Thymus (tissue), 14 donors: ENCODE results near the gene KIAA1191. TPM values are rescaled to one million over a fixed set of nuclear protein-coding genes. Genes with fewer than 3 reads are reported as not detected.
A peak's percentile ranks its signal among the peaks of the same experiment; 100 is the strongest.
"Not testable (repeated sequence)": the region's sequence is repeated elsewhere in the genome, so short reads cannot be mapped to it uniquely, and the experiment has no call there.

Source experiments
- DNase-seq, 9 donors: peaks; one replicate each; pipeline ENCODE4 v3.0.0-alpha.2; 2013; ENCODE audit warnings: low spot score in 9 of 9, low read depth in 6 of 9, missing footprints in 1 of 9
- H3K27ac ChIP-seq, 2 donors: one replicate each; pipeline ENCODE4 v1.5.1; 2013; ENCODE audit warnings: control low read depth in 1 of 2, low read depth in 1 of 2, low read length in 1 of 2, mild to moderate bottlenecking in 1 of 2, moderate library complexity in 1 of 2
- H3K27me3 ChIP-seq, 2 donors: one replicate each; pipeline ENCODE4 v1.5.1; 2013; ENCODE audit warnings: low read length in 1 of 2; ENCODE audit not compliant: control insufficient read depth in 2 of 2, insufficient read depth in 1 of 2
- H3K36me3 ChIP-seq, 2 donors: one replicate each; pipeline ENCODE4 v1.5.1; 2013; ENCODE audit warnings: low read length in 1 of 2, mild to moderate bottlenecking in 1 of 2, moderate library complexity in 1 of 2; ENCODE audit not compliant: control insufficient read depth in 2 of 2, insufficient read depth in 2 of 2
- H3K4me1 ChIP-seq, 2 donors: one replicate each; pipeline ENCODE4 v1.5.1; 2013; ENCODE audit warnings: low read length in 2 of 2; ENCODE audit not compliant: control insufficient read depth in 2 of 2, insufficient read depth in 2 of 2
- H3K4me3 ChIP-seq, 2 donors: one replicate each; pipeline ENCODE4 v1.5.1; 2013; ENCODE audit warnings: low read length in 2 of 2, control low read depth in 1 of 2, mild to moderate bottlenecking in 1 of 2
- H3K9me3 ChIP-seq, 2 donors: one replicate each; pipeline ENCODE4 v1.5.1; 2013; ENCODE audit warnings: low read length in 1 of 2, mild to moderate bottlenecking in 1 of 2; ENCODE audit not compliant: control insufficient read depth in 2 of 2, insufficient read depth in 1 of 2
- WGBS: extraction: QIAGEN DNeasy Blood & Tissue Kit; methylation state at CpG from one replicate; pipeline ENCODE4 v1.1.7; 2013; 5-methylcytosine and 5-hydroxymethylcytosine counted together
- long read RNA-seq, 10 donors: transcript quantifications; one replicate each; lab custom pipeline, GENCODE V29; 2026
- polyA plus RNA-seq: library from polyadenylated mRNA; stranded (reverse); fragments of 200-250 nt; gene quantifications from one replicate; pipeline ENCODE4 v1.2.3, GENCODE V29; 2013
- total RNA-seq: library from RNA; stranded (reverse); fragments of 120-200 nt; gene quantifications from one replicate; pipeline ENCODE4 v1.2.4, GENCODE V29; 2013
- donor health status: healthy.

The KIAA1191 gene
- 36.4 TPM for total RNA-seq
- 56.0 TPM for polyA plus RNA-seq
- long read RNA-seq, donor 1, partial matches to known transcripts: 0 of 1 reads
- long read RNA-seq, donor 1, other reads (novel, unspliced or antisense): 0 of 1 reads
- long read RNA-seq, donor 2: 0 reads
- long read RNA-seq, donor 3, transcript KIAA1191-201 (9 exons, 2,991 nt): major isoform, 9 of 40 reads
- long read RNA-seq, donor 3, partial matches to known transcripts: 25 of 40 reads
- long read RNA-seq, donor 3, other reads (novel, unspliced or antisense): 0 of 40 reads
- long read RNA-seq, donor 4, partial matches to known transcripts: 6 of 12 reads
- long read RNA-seq, donor 4, other reads (novel, unspliced or antisense): 0 of 12 reads
- long read RNA-seq, donor 5, transcript KIAA1191-202 (8 exons, 2,700 nt): minor isoform, 8 of 49 reads
- long read RNA-seq, donor 5, transcript KIAA1191-201 (9 exons, 2,991 nt): major isoform, 20 of 49 reads
- long read RNA-seq, donor 5, partial matches to known transcripts: 16 of 49 reads
- long read RNA-seq, donor 5, other reads (novel, unspliced or antisense): 0 of 49 reads
- long read RNA-seq, donor 6, transcript KIAA1191-201 (9 exons, 2,991 nt): major isoform, 10 of 13 reads
- long read RNA-seq, donor 6, partial matches to known transcripts: 0 of 13 reads
- long read RNA-seq, donor 6, other reads (novel, unspliced or antisense): 0 of 13 reads
- long read RNA-seq, donor 7, transcript KIAA1191-201 (9 exons, 2,991 nt): major isoform, 13 of 37 reads
- long read RNA-seq, donor 7, partial matches to known transcripts: 20 of 37 reads
- long read RNA-seq, donor 7, other reads (novel, unspliced or antisense): 0 of 37 reads
- long read RNA-seq, donor 8, partial matches to known transcripts: 5 of 7 reads
- long read RNA-seq, donor 8, other reads (novel, unspliced or antisense): 0 of 7 reads
- long read RNA-seq, donor 9, partial matches to known transcripts: 0 of 7 reads
- long read RNA-seq, donor 9, other reads (novel, unspliced or antisense): 0 of 7 reads
- long read RNA-seq, donor 10, partial matches to known transcripts: 0 of 4 reads
- long read RNA-seq, donor 10, other reads (novel, unspliced or antisense): 0 of 4 reads

DNA sequence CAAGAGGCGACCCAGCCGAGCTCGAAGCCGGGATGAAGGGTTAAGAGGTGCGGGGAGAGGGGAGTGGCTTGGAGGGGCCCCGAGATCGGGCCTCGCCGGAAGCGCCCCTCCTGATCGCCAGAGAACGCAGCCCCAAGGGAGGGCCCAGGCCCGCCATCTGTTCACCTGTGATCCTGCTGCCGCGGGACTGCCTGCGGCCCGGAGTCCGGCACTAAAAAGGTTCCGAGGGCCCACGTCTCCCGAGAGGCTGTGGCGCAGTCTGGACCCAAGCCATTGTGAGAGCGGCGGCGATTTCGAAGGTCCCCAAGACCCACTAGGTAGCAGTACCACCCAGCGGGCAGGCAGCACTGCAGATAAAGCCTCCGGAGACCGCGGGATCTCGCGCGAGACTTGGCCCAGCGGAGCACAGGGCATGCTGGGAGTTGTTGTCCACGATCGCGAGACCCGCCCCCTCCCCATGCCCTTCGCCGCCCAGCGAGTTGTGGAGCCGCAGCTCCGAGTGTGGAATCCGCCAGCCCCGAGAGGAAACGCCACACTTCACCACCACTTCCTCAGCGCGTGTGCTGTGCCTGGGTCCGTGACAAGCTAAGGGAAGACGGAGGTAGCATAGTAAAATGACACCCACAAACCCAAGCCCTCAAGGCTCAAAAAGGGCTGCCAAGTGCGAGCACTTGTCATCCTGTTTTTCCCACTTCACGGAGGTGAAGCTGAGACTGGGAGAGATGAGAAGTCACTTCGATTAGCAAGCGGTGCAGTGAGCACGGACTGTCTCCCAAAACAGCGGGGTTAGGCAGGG, at the start of gene KIAA1191:
TSS of gene KIAA1191 (minus strand) at position 328 of the 796 bp plus-strand sequence. CDS start 2,256 bp downstream, outside the sequence.
- peaks cover 11 to 22% of the 10 kb centered on the region in 2 donors for H3K36me3 ChIP-seq
- peaks cover 7 to 23% of the 10 kb centered on the region in 2 donors for H3K4me1 ChIP-seq
- peak; percentile 79 to 96 (median 92) for DNase-seq
- peak within 1 kb of the TSS; percentile 88 to 98 for H3K4me3 ChIP-seq
- H3K27me3 ChIP-seq: peaks cover 0 to 29% of the 10 kb centered on the region in 2 donors
- WGBS: under 1% methylated on average over 56 of the region's 56 CpGs
- H3K27ac ChIP-seq: peak within 1 kb of the TSS; percentile 81 to 89
- no peaks in the 10 kb centered on the region for H3K9me3 ChIP-seq

DNA sequence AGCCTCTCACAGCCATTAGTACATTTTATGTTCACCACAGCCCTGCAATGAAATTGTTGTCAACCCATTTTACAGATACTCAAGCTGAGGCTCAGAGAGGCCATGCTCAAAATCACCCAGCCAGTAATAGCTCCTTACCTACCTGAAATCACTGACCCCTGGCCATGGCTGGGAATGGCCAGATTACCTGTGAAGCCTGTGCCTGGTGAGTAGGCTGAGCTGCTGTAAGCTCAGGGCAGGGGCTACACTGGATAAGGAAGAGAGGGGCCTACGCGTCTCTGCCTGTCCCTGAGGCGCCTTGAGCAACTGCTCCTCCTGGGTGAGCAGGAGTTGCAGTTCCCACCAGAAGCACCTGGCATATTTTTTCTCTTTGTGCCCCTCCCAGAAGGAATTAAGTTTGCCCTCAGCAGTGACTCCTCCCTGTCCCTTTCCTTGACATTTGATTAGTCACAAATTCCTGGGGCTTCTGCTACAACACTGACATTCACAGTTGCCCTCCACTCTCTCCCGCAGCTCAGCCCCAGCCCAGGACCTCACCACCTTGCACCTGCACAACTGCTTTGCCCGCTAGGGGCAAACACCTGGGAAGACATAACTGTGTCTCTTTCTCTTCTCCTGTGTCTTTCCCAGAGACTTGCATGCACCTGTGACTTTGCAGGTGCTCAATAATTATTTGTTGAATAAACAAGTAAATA, 49.1 kb upstream of the KIAA1191 start:
- Histone ChIP-seq H3K4me3 (no peak overlapping the region), H3K27ac (no peak overlapping the region), H3K36me3 (peaks cover 22 to 30% of the 10 kb centered on the region in 2 donors), H3K27me3 (no peaks in the 10 kb centered on the region), H3K4me1 (peaks cover 6 to 17% of the 10 kb centered on the region in 2 donors), H3K9me3 (no peaks in the 10 kb centered on the region)
- 88% methylated on average over 5 of the region's 5 CpGs for WGBS
- no peak for DNase-seq

GRCh38 chr5:176409765-176410164, 48.2 kb upstream of the KIAA1191 start:
- no peak overlapping the region for H3K27ac ChIP-seq
- no peaks in the 10 kb centered on the region for H3K27me3 ChIP-seq
- WGBS: over 99% methylated on average over 4 of the region's 4 CpGs
- no peak for DNase-seq
- peaks cover 26 to 31% of the 10 kb centered on the region in 2 donors for H3K36me3 ChIP-seq
- peaks cover 0 to 10% of the 10 kb centered on the region in 2 donors for H3K4me1 ChIP-seq
- H3K4me3 ChIP-seq: no peak overlapping the region
- H3K9me3 ChIP-seq: no peaks in the 10 kb centered on the region

- peaks cover 0 to 9% of the 10 kb centered on the region in 2 donors for H3K4me1 ChIP-seq
- WGBS: 99% methylated on average over 5 of the region's 5 CpGs
- H3K27me3 ChIP-seq: no peaks in the 10 kb centered on the region
- H3K4me3 ChIP-seq: no peak overlapping the region
- H3K9me3 ChIP-seq: no peaks in the 10 kb centered on the region
- no peak for DNase-seq
- H3K27ac ChIP-seq: no peak overlapping the region
- H3K36me3 ChIP-seq: peaks cover 30 to 31% of the 10 kb centered on the region in 2 donors
Measured at GRCh38 chr5:176408590-176408989, 47.0 kb upstream of the KIAA1191 start.

DNA sequence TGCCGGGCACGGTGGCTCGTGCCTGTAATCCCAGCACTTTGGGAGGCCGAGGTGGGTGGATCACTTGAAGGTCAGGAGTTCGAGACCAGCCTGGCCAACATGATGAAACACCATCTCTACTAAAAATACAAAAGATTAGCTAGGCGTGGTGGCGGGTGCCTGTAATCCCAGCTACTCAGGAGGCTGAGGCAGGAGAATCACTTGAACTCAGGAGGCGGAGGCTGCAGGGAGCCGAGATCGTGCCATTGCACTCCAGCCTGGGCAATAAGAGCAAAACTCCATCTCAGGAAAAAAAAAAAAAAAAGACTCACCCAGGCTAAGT, 46.6 kb upstream of the KIAA1191 start:
- DNase-seq, H3K27me3 ChIP-seq, H3K9me3 ChIP-seq, H3K27ac ChIP-seq, H3K4me3 ChIP-seq, H3K4me1 ChIP-seq: not testable (repeated sequence)
- H3K36me3 ChIP-seq: peaks cover 30 to 31% of the 10 kb centered on the region in 2 donors
- 95% methylated on average over 10 of the region's 10 CpGs for WGBS

DNA sequence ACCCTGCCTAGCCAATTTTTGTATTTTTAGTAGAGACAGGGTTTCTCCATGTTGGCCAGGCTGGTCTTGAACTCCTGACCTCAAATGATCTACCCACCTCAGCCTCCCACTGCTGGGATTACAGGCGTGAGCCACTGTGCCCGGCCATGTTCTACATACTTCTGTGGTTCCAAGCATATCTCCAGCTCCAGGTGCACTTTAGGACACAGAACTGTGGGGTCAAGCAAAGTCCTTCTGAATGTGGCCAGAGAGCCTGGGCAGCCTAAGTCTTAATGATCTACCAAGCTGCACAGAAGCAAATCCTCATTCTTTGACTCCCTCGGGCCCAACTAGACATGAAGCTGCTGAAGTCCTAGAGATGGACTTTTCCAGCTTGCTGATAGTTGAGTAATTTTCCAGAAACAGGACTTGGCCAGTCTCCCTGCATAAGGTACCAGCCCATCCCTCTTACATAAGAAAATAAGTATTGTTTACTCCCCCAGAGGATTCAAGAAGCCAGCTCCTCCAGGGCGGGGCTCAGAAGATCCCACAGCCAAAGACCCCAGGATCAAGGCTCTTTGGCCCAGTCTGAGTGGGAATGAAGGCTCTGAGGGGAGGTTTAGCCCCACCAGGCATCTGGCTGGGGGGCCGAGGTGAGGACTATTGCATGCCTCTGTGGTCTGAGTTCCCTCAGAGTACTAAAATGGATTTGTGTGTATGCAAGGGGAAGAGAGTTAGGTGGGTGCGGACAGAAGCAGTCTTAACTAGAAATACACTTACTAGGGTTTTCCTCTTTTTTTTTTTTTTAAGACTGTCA, 46.1 kb upstream of the KIAA1191 start:
- Histone ChIP-seq H3K27ac (peak overlapping the region in 1 of 2 donors; percentile 5), H3K9me3 (no peaks in the 10 kb centered on the region), H3K27me3 (no peaks in the 10 kb centered on the region), H3K4me3 (no peak overlapping the region), H3K4me1 (peaks cover 0 to 6% of the 10 kb centered on the region in 2 donors), H3K36me3 (peaks cover 30 to 31% of the 10 kb centered on the region in 2 donors)
- DNase-seq: no peak
- WGBS: 96% methylated on average over 6 of the region's 6 CpGs

DNA sequence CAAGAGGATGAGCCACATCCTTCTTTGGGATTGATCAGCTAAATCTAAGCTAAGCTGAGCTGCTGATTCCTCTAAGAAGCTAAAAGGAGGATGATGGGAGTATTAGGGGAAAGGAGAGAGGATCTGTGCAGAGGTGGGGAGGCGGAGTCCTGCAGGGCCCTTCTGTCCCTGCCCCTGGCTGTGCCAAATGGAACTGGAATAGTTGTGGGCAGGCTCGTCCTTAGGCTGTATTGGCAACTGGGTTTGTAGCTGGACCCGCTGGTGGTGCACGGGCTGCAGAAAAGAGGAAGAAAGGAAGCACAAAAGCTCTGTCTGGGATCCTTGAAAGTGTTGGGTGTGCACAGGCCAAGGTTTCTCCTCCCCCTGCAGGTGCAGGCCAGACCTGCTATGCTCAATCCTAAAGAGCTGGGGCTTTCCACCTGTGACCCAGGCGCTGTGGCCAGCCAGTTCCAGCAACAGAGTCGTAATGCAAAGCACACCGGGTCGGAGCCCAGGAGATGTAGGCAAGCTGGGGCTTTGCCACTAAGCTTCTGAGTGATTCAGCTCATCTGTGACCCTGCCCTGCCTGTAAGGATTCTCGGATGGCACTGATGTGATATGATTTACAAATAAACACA, 45.0 kb upstream of the KIAA1191 start:
- 95% methylated on average over 9 of the region's 9 CpGs for WGBS
- H3K36me3 ChIP-seq: peaks cover 30 to 31% of the 10 kb centered on the region in 2 donors
- H3K4me3 ChIP-seq: no peak overlapping the region
- peaks cover 0 to 6% of the 10 kb centered on the region in 2 donors for H3K4me1 ChIP-seq
- no peak for DNase-seq
- no peak overlapping the region for H3K27ac ChIP-seq
- no peaks in the 10 kb centered on the region for H3K9me3 ChIP-seq
- H3K27me3 ChIP-seq: no peaks in the 10 kb centered on the region
